ENCODE data around the gene NCOA6.

Gene NCOA6

GRCh38 chr20:34772437-34772836, 53.0 kb downstream of the NCOA6 start:
- Histone ChIP-seq H3K4me1 (ENCODE audit: control insufficient read depth in 1 of 2, insufficient read depth in 2 of 2, low read length in 2 of 2) (no peaks in the 10 kb centered on the region), H3K9me3 (ENCODE audit: control insufficient read depth in 1 of 2, low read length in 2 of 2) (no peaks in the 10 kb centered on the region), H3K4me3 (ENCODE audit: low read depth in 1 of 2, low read length in 2 of 2) (no peak overlapping the region), H3K27ac (ENCODE audit: low read length) (no peak overlapping the region), H3K27me3 (ENCODE audit: low read depth, low read length) (no peaks in the 10 kb centered on the region), H3K36me3 (ENCODE audit: control insufficient read depth in 1 of 2, insufficient read depth in 2 of 2, low read length in 2 of 2) (peaks cover 42 to 43% of the 10 kb centered on the region in 2 donors)

GRCh38 chr20:34771680-34772081, 53.8 kb downstream of the NCOA6 start:
- H3K9me3 ChIP-seq (ENCODE audit: control insufficient read depth in 1 of 2, low read length in 2 of 2), result no peaks in the 10 kb centered on the region
- H3K27ac ChIP-seq (ENCODE audit: low read length), result no peak overlapping the region
- no peaks in the 10 kb centered on the region for H3K4me1 ChIP-seq (ENCODE audit: control insufficient read depth in 1 of 2, insufficient read depth in 2 of 2, low read length in 2 of 2)
- H3K27me3 ChIP-seq (ENCODE audit: low read depth, low read length), result no peaks in the 10 kb centered on the region
- H3K4me3 ChIP-seq (ENCODE audit: low read depth in 1 of 2, low read length in 2 of 2), result no peak overlapping the region
- H3K36me3 ChIP-seq (ENCODE audit: control insufficient read depth in 1 of 2, insufficient read depth in 2 of 2, low read length in 2 of 2), result peaks cover 45 to 49% of the 10 kb centered on the region in 2 donors

GRCh38 chr20:34768096-34768495, 57.4 kb downstream of the NCOA6 start:
- Histone ChIP-seq H3K9me3 (ENCODE audit: control insufficient read depth in 1 of 2, low read length in 2 of 2) (no peaks in the 10 kb centered on the region), H3K27ac (ENCODE audit: low read length) (no peak overlapping the region), H3K36me3 (ENCODE audit: control insufficient read depth in 1 of 2, insufficient read depth in 2 of 2, low read length in 2 of 2) (peaks cover 32 to 43% of the 10 kb centered on the region in 2 donors), H3K27me3 (ENCODE audit: low read depth, low read length) (no peaks in the 10 kb centered on the region), H3K4me1 (ENCODE audit: control insufficient read depth in 1 of 2, insufficient read depth in 2 of 2, low read length in 2 of 2) (no peaks in the 10 kb centered on the region), H3K4me3 (ENCODE audit: low read depth in 1 of 2, low read length in 2 of 2) (no peak overlapping the region)

GRCh38 chr20:34762031-34762555, 63.4 kb downstream of the NCOA6 start:
- peaks cover 51 to 66% of the 10 kb centered on the region in 2 donors for H3K36me3 ChIP-seq (ENCODE audit: control insufficient read depth in 1 of 2, insufficient read depth in 2 of 2, low read length in 2 of 2)
- no peaks in the 10 kb centered on the region for H3K27me3 ChIP-seq (ENCODE audit: low read depth, low read length)
- H3K4me1 ChIP-seq (ENCODE audit: control insufficient read depth in 1 of 2, insufficient read depth in 2 of 2, low read length in 2 of 2), result no peaks in the 10 kb centered on the region
- no peaks in the 10 kb centered on the region for H3K9me3 ChIP-seq (ENCODE audit: control insufficient read depth in 1 of 2, low read length in 2 of 2)
- no peak overlapping the region for H3K27ac ChIP-seq (ENCODE audit: low read length)
- no peak overlapping the region for H3K4me3 ChIP-seq (ENCODE audit: low read depth in 1 of 2, low read length in 2 of 2)

- Histone ChIP-seq H3K4me1 (ENCODE audit: control insufficient read depth in 1 of 2, insufficient read depth in 2 of 2, low read length in 2 of 2) (no peaks in the 10 kb centered on the region), H3K27me3 (ENCODE audit: low read depth, low read length) (no peaks in the 10 kb centered on the region), H3K4me3 (ENCODE audit: low read depth in 1 of 2, low read length in 2 of 2) (no peak overlapping the region), H3K9me3 (ENCODE audit: control insufficient read depth in 1 of 2, low read length in 2 of 2) (no peaks in the 10 kb centered on the region), H3K27ac (ENCODE audit: low read length) (no peak overlapping the region), H3K36me3 (ENCODE audit: control insufficient read depth in 1 of 2, insufficient read depth in 2 of 2, low read length in 2 of 2) (peaks cover 63 to 67% of the 10 kb centered on the region in 2 donors)
These were observed 70.1 kb downstream of the NCOA6 start for GRCh38 chr20:34755367-34755766.

- Histone ChIP-seq H3K9me3 (ENCODE audit: control insufficient read depth in 1 of 2, low read length in 2 of 2) (no peaks in the 10 kb centered on the region), H3K36me3 (ENCODE audit: control insufficient read depth in 1 of 2, insufficient read depth in 2 of 2, low read length in 2 of 2) (peaks cover 64 to 69% of the 10 kb centered on the region in 2 donors), H3K27me3 (ENCODE audit: low read depth, low read length) (no peaks in the 10 kb centered on the region), H3K4me1 (ENCODE audit: control insufficient read depth in 1 of 2, insufficient read depth in 2 of 2, low read length in 2 of 2) (no peaks in the 10 kb centered on the region), H3K27ac (ENCODE audit: low read length) (no peak overlapping the region), H3K4me3 (ENCODE audit: low read depth in 1 of 2, low read length in 2 of 2) (no peak overlapping the region)
These were observed 70.8 kb downstream of the NCOA6 start for GRCh38 chr20:34754611-34755010.

GRCh38 chr20:34753706-34754461, 71.6 kb downstream of the NCOA6 start:
- Histone ChIP-seq H3K36me3 (ENCODE audit: control insufficient read depth in 1 of 2, insufficient read depth in 2 of 2, low read length in 2 of 2) (peaks cover 65 to 70% of the 10 kb centered on the region in 2 donors), H3K4me1 (ENCODE audit: control insufficient read depth in 1 of 2, insufficient read depth in 2 of 2, low read length in 2 of 2) (no peaks in the 10 kb centered on the region), H3K9me3 (ENCODE audit: control insufficient read depth in 1 of 2, low read length in 2 of 2) (no peaks in the 10 kb centered on the region), H3K27me3 (ENCODE audit: low read depth, low read length) (no peaks in the 10 kb centered on the region), H3K27ac (ENCODE audit: low read length) (no peak overlapping the region), H3K4me3 (ENCODE audit: low read depth in 1 of 2, low read length in 2 of 2) (no peak overlapping the region)

GRCh38 chr20:34751453-34751852, 74.0 kb downstream of the NCOA6 start:
- no peak overlapping the region for H3K4me3 ChIP-seq (ENCODE audit: low read depth in 1 of 2, low read length in 2 of 2)
- H3K27me3 ChIP-seq (ENCODE audit: low read depth, low read length), result no peaks in the 10 kb centered on the region
- no peak overlapping the region for H3K27ac ChIP-seq (ENCODE audit: low read length)
- peaks cover 50 to 57% of the 10 kb centered on the region in 2 donors for H3K36me3 ChIP-seq (ENCODE audit: control insufficient read depth in 1 of 2, insufficient read depth in 2 of 2, low read length in 2 of 2)
- no peaks in the 10 kb centered on the region for H3K4me1 ChIP-seq (ENCODE audit: control insufficient read depth in 1 of 2, insufficient read depth in 2 of 2, low read length in 2 of 2)
- no peaks in the 10 kb centered on the region for H3K9me3 ChIP-seq (ENCODE audit: control insufficient read depth in 1 of 2, low read length in 2 of 2)

GRCh38 chr20:34750484-34750883, 75.0 kb downstream of the NCOA6 start:
- no peaks in the 10 kb centered on the region for H3K4me1 ChIP-seq (ENCODE audit: control insufficient read depth in 1 of 2, insufficient read depth in 2 of 2, low read length in 2 of 2)
- H3K27ac ChIP-seq (ENCODE audit: low read length), result no peak overlapping the region
- peaks cover 46 to 60% of the 10 kb centered on the region in 2 donors for H3K36me3 ChIP-seq (ENCODE audit: control insufficient read depth in 1 of 2, insufficient read depth in 2 of 2, low read length in 2 of 2)
- H3K9me3 ChIP-seq (ENCODE audit: control insufficient read depth in 1 of 2, low read length in 2 of 2), result no peaks in the 10 kb centered on the region
- H3K27me3 ChIP-seq (ENCODE audit: low read depth, low read length), result no peaks in the 10 kb centered on the region
- H3K4me3 ChIP-seq (ENCODE audit: low read depth in 1 of 2, low read length in 2 of 2), result no peak overlapping the region

- no peaks in the 10 kb centered on the region for H3K27me3 ChIP-seq (ENCODE audit: low read depth, low read length)
- H3K27ac ChIP-seq (ENCODE audit: low read length), result no peak overlapping the region
- H3K4me1 ChIP-seq (ENCODE audit: control insufficient read depth in 1 of 2, insufficient read depth in 2 of 2, low read length in 2 of 2), result no peaks in the 10 kb centered on the region
- H3K36me3 ChIP-seq (ENCODE audit: control insufficient read depth in 1 of 2, insufficient read depth in 2 of 2, low read length in 2 of 2), result peaks cover 41 to 54% of the 10 kb centered on the region in 2 donors
- H3K4me3 ChIP-seq (ENCODE audit: low read depth in 1 of 2, low read length in 2 of 2), result no peak overlapping the region
- no peaks in the 10 kb centered on the region for H3K9me3 ChIP-seq (ENCODE audit: control insufficient read depth in 1 of 2, low read length in 2 of 2)
These were observed 76.7 kb downstream of the NCOA6 start for GRCh38 chr20:34748709-34749108.

- H3K9me3 ChIP-seq (ENCODE audit: control insufficient read depth in 1 of 2, low read length in 2 of 2), result no peaks in the 10 kb centered on the region
- no peak overlapping the region for H3K27ac ChIP-seq (ENCODE audit: low read length)
- no peak overlapping the region for H3K4me3 ChIP-seq (ENCODE audit: low read depth in 1 of 2, low read length in 2 of 2)
- H3K27me3 ChIP-seq (ENCODE audit: low read depth, low read length), result no peaks in the 10 kb centered on the region
- peaks cover 52 to 65% of the 10 kb centered on the region in 2 donors for H3K36me3 ChIP-seq (ENCODE audit: control insufficient read depth in 1 of 2, insufficient read depth in 2 of 2, low read length in 2 of 2)
- H3K4me1 ChIP-seq (ENCODE audit: control insufficient read depth in 1 of 2, insufficient read depth in 2 of 2, low read length in 2 of 2), result no peaks in the 10 kb centered on the region
These were observed 78.0 kb downstream of the NCOA6 start for GRCh38 chr20:34747479-34747878.

GRCh38 chr20:34746674-34747073, 78.8 kb downstream of the NCOA6 start:
- Histone ChIP-seq H3K4me1 (ENCODE audit: control insufficient read depth in 1 of 2, insufficient read depth in 2 of 2, low read length in 2 of 2) (no peaks in the 10 kb centered on the region), H3K27ac (ENCODE audit: low read length) (no peak overlapping the region), H3K9me3 (ENCODE audit: control insufficient read depth in 1 of 2, low read length in 2 of 2) (no peaks in the 10 kb centered on the region), H3K4me3 (ENCODE audit: low read depth in 1 of 2, low read length in 2 of 2) (no peak overlapping the region), H3K27me3 (ENCODE audit: low read depth, low read length) (no peaks in the 10 kb centered on the region), H3K36me3 (ENCODE audit: control insufficient read depth in 1 of 2, insufficient read depth in 2 of 2, low read length in 2 of 2) (peaks cover 60 to 65% of the 10 kb centered on the region in 2 donors)

Data from muscle layer of duodenum (tissue), 2 donors.